IMR-90 (cell line): ENCODE data around the gene PTPRH. TPM values are rescaled to one million over a fixed set of nuclear protein-coding genes. Genes with fewer than 3 reads are reported as not detected.

Experiments
- ATAC-seq: fragments of 200-7000 bp; cut with Tn5 transposase; 2 replicates; pipeline ENCODE4 v1.9.1; 2020; ENCODE audit warnings: low read depth, mild to moderate bottlenecking, moderate library complexity
- BruUV-seq: library from RNA; stranded (reverse); fragments of 400-500 nt; replicated peaks from 2 replicates; lab custom pipeline; 2021; lab: Mats Ljungman, UMichigan
- CTCF ChIA-PET: fragments of 300-600 bp; formaldehyde crosslinking; extraction: SDS; loops from one replicate; lab custom pipeline; 2021; ENCODE audit warnings: antibody characterized with exemption; lab: Yijun Ruan, JAX
- POLR2A ChIA-PET: fragments of 300-600 bp; sonication (Branson Sonifier 250); formaldehyde crosslinking; loops from one replicate; lab custom pipeline; 2022; ENCODE audit warnings: antibody characterized with exemption; ENCODE audit not compliant: unreplicated experiment; lab: Charles Lee
- DNase-seq: peaks from one replicate; pipeline ENCODE4 v3.0.0; 2013
- H2AFZ ChIP-seq: replicated peaks from 2 replicates; pipeline ENCODE3; 2013; ENCODE audit warnings: low read length, mild to moderate bottlenecking; ENCODE audit not compliant: poor library complexity
- H2AK5ac ChIP-seq: 2 replicates; pipeline ENCODE4 v1.6.1; 2013; ENCODE audit warnings: low read depth, low read length, inconsistent platforms
- H2AK9ac ChIP-seq: replicated peaks from 2 replicates; pipeline ENCODE3; 2013; ENCODE audit warnings: mild to moderate bottlenecking, low read depth, low read length, moderate library complexity; ENCODE audit not compliant: poor library complexity
- H2BK120ac ChIP-seq: 2 replicates; pipeline ENCODE4 v1.6.1; 2013; ENCODE audit warnings: low read depth, low read length, inconsistent platforms
- H2BK15ac ChIP-seq: 3 replicates; pipeline ENCODE4 v1.6.1; 2013; ENCODE audit warnings: low read depth, low read length, inconsistent platforms
- H2BK20ac ChIP-seq: 2 replicates; pipeline ENCODE4 v1.6.1; 2013; ENCODE audit warnings: low read depth, mild to moderate bottlenecking, inconsistent platforms, low read length, moderate library complexity
- H2BK5ac ChIP-seq: 2 replicates; pipeline ENCODE4 v1.6.1; 2013; ENCODE audit warnings: mild to moderate bottlenecking, low read depth, low read length, inconsistent platforms; ENCODE audit not compliant: poor library complexity, severe bottlenecking
- H3K14ac ChIP-seq: replicated peaks from 2 replicates; pipeline ENCODE4 v1.6.1; 2013; ENCODE audit warnings: low read depth, low read length, inconsistent platforms
- H3K18ac ChIP-seq: 2 replicates; pipeline ENCODE4 v1.6.1; 2013; ENCODE audit warnings: low read depth, low read length, control low read depth
- H3K23ac ChIP-seq: 2 replicates; pipeline ENCODE4 v1.6.1; 2013; ENCODE audit warnings: low read depth, low read length, inconsistent platforms
- H3K27ac ChIP-seq: 2 replicates; pipeline ENCODE4 v1.5.1; 2013; ENCODE audit warnings: mild to moderate bottlenecking, control low read depth, low read length; ENCODE audit not compliant: insufficient read depth
- H3K27me3 ChIP-seq: 2 replicates; pipeline ENCODE4 v1.6.1; 2013; ENCODE audit warnings: low read length; ENCODE audit not compliant: control insufficient read depth, insufficient read depth
- H3K36me3 ChIP-seq: 2 replicates; pipeline ENCODE4 v1.6.1; 2013; ENCODE audit warnings: low read length, mixed read lengths; ENCODE audit not compliant: control insufficient read depth, insufficient read depth
- H3K4ac ChIP-seq: 2 replicates; pipeline ENCODE4 v1.6.1; 2013; ENCODE audit warnings: low read depth, low read length, inconsistent platforms
- H3K4me1 ChIP-seq: 2 replicates; pipeline ENCODE4 v1.6.1; 2013; ENCODE audit warnings: low read length, mixed read lengths; ENCODE audit not compliant: control insufficient read depth, insufficient read depth
- H3K4me2 ChIP-seq: 2 replicates; pipeline ENCODE4 v1.6.1; 2013; ENCODE audit warnings: low read depth, mild to moderate bottlenecking, control low read depth, low read length, moderate library complexity
- H3K4me3 ChIP-seq: 2 replicates; pipeline ENCODE4 v1.5.1; 2013; ENCODE audit warnings: low read depth, mild to moderate bottlenecking, control low read depth, low read length, moderate library complexity; ENCODE audit not compliant: insufficient read depth
- H3K56ac ChIP-seq: 2 replicates; pipeline ENCODE4 v1.6.1; 2013; ENCODE audit warnings: low read length, inconsistent platforms; ENCODE audit not compliant: insufficient read depth; ENCODE audit errors: extremely low read depth
- H3K79me1 ChIP-seq, 2 experiments: 2 replicates each; pipeline ENCODE4 v1.6.1; 2013; ENCODE audit warnings: low read length in 2 of 2, inconsistent platforms in 1 of 2, low read depth in 1 of 2
- H3K9ac ChIP-seq: 2 replicates; pipeline ENCODE4 v1.6.1; 2013; ENCODE audit warnings: low read depth, low read length, control low read depth
- H3K9me1 ChIP-seq: 2 replicates; pipeline ENCODE4 v1.6.1; 2013; ENCODE audit warnings: low read length, inconsistent platforms; ENCODE audit not compliant: insufficient read depth
- H3K9me3 ChIP-seq: 2 replicates; pipeline ENCODE4 v1.6.1; 2013; ENCODE audit warnings: low read length; ENCODE audit not compliant: control insufficient read depth, insufficient read depth
- H4K20me1 ChIP-seq: 2 replicates; pipeline ENCODE4 v1.6.1; 2013; ENCODE audit warnings: low read length, inconsistent platforms; ENCODE audit not compliant: insufficient read depth
- H4K5ac ChIP-seq: 2 replicates; pipeline ENCODE4 v1.6.1; 2013; ENCODE audit warnings: mild to moderate bottlenecking, low read depth, low read length, control low read depth
- H4K8ac ChIP-seq, 2 experiments: 2 replicates each; pipeline ENCODE4 v1.6.1; 2013; ENCODE audit warnings: low read depth in 2 of 2, low read length in 2 of 2, control low read depth in 1 of 2, inconsistent platforms in 1 of 2
- H4K91ac ChIP-seq: 2 replicates; pipeline ENCODE4 v1.6.1; 2013; ENCODE audit warnings: low read depth, low read length, inconsistent platforms; ENCODE audit not compliant: insufficient read depth
- CEBPB ChIP-seq: IDR thresholded peaks from 2 replicates; pipeline ENCODE4 v1.6.1; 2012; ENCODE audit warnings: low read depth, low read length, improper control_type of control experiment
- CHD1 ChIP-seq: IDR thresholded peaks from 2 replicates; pipeline ENCODE4 v1.6.1; 2012; ENCODE audit warnings: low read depth, low read length, improper control_type of control experiment
- MAFK ChIP-seq: IDR thresholded peaks from 2 replicates; pipeline ENCODE4 v1.6.1; 2012; ENCODE audit warnings: low read depth, low read length, improper control_type of control experiment
- MAZ ChIP-seq: IDR thresholded peaks from 2 replicates; pipeline ENCODE4 v1.6.1; 2012; ENCODE audit warnings: low read depth, mild to moderate bottlenecking, low read length, improper control_type of control experiment, moderate library complexity, borderline replicate concordance
- MXI1 ChIP-seq: IDR thresholded peaks from 2 replicates; pipeline ENCODE4 v1.6.1; 2012; ENCODE audit warnings: low read depth, mild to moderate bottlenecking, low read length, moderate library complexity, borderline replicate concordance
- NFE2L2 ChIP-seq: fragments of 150-350 bp; IDR thresholded peaks from 2 replicates; pipeline ENCODE4 v1.6.1; 2016; ENCODE audit warnings: low read depth, mild to moderate bottlenecking, low read length
- POLR2A ChIP-seq: IDR thresholded peaks from 2 replicates; pipeline ENCODE4 v1.6.1; 2012; ENCODE audit warnings: mild to moderate bottlenecking, low read depth, low read length
- SMC3 ChIP-seq: fragments of 150-350 bp; IDR thresholded peaks from 2 replicates; pipeline ENCODE4 v1.6.1; 2016; ENCODE audit warnings: low read depth, mild to moderate bottlenecking, antibody characterized with exemption, low read length, moderate library complexity
- WGBS, 2 experiments: methylation state at CpG; one replicate each; pipeline versions ENCODE4 v1.1.5 to v1.1.7; 2013; ENCODE audit warnings: missing lambda C conversion rate in 2 of 2; ENCODE audit not compliant: insufficient read length in 1 of 2; ENCODE audit errors: extremely low coverage in 2 of 2; 5-methylcytosine and 5-hydroxymethylcytosine counted together
- dilution Hi-C: fragments of 300-500 bp; cut with HindIII; formaldehyde crosslinking; loops from one replicate; pipeline ENCODE4 v1.14.3; 2018; ENCODE audit warnings: low sequenced_read_pairs; ENCODE audit not compliant: unreplicated experiment
- in situ Hi-C: fragments of 300-500 bp; cut with MboI; formaldehyde crosslinking; loops from 3 replicates; pipeline ENCODE4 v1.14.3; 2019; ENCODE audit warnings: low sequenced_read_pairs, inconsistent platforms, mixed read lengths
- intact Hi-C: fragments of 100-400 bp; cut with micrococcal nuclease; formaldehyde crosslinking; loops from 2 replicates; pipeline ENCODE4 v1.10.0; 2022
- polyA plus RNA-seq, 3 experiments: library from polyadenylated mRNA; depleted of rRNA; stranded (reverse); fragments of >200 nt; gene quantifications; 2 replicates each; pipeline ENCODE4 v1.2.3, GENCODE V29; 2012; ENCODE audit warnings: low replicate concordance in 1 of 3
- total RNA-seq: library from RNA; depleted of rRNA; stranded (reverse); fragments of >200 nt; gene quantifications from 2 replicates; pipeline ENCODE4 v1.2.3, GENCODE V29; 2012
- TF ChIP-seq, protein P1 (sequence below): conservative IDR thresholded peaks from 2 replicates; pipeline ENCODE4 v1.5.1; 2012; ENCODE audit warnings: mild to moderate bottlenecking, low read depth, low read length, improper control_type of control experiment
- TF ChIP-seq, protein P2 (sequence below): fragments of 150-350 bp; IDR thresholded peaks from 2 replicates; pipeline ENCODE4 v1.6.1; 2016; ENCODE audit warnings: low read depth, mild to moderate bottlenecking, low read length, moderate library complexity, borderline replicate concordance

PTPRH gene
- total and polyA plus RNA-seq, 2 of the 4 experiments (the other 2 are of a cell fraction), result 1.3 to 3.4 TPM

DNA sequence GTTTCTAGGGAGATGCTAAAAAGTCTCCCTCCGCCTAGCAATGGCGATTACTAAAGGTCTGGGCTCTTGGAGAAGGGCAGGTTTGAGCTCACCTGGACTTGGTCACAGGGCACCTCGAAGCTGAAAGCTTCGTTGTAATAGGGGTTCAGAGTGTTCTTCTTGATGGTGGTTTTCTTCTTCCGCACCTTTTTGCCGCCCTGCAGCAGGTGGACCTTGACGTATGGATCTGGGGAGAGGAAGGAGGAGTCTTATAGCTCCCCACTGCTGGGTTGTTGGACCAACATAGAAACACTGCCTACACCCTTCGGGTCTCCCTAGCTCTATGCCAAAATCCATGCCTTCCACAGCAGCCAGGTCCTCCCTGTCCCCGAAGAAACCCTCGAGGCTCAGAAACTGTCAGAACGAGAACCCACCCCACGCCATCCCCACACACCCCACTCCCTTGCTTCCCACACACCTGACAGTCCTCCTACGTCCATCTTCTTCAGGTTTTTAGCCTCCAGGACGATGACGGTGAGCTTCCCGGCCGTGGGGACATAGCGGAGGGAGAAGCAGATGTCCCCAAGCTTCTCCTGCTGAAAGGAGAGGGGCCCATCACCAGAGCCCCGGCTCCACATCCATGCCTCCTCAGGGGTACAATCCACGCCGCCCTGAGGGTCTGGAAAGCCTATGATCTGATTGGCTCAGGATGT is 34.7 kb downstream of the PTPRH start:
- no peak overlapping the region for H2AK5ac ChIP-seq
- ATAC-seq (no peak), DNase-seq (no peak)
- H3K36me3 ChIP-seq, result no peaks in the 10 kb centered on the region
- 74% methylated on average over 7 of the region's 21 CpGs; no CpG with 5 or more reads in 1 of the 2 experiments for WGBS, 2 experiments
- H3K27ac ChIP-seq, result no peak overlapping the region
- no peak overlapping the region for H2AK9ac ChIP-seq
- intact Hi-C loops (no loop called here), in situ Hi-C loops (no loop called here), dilution Hi-C loops (no loop called here)
- POLR2A ChIA-PET, result no interaction called here
- no peaks in the 10 kb centered on the region for H3K9me3 ChIP-seq
- no peak overlapping the region for H3K56ac ChIP-seq
- BruUV-seq, result no TSS peak
- no peak overlapping the region for H2BK20ac ChIP-seq
- TF ChIP-seq CHD1, result no peak
- no peak for TF ChIP-seq POLR2A
- no peak for TF ChIP-seq MAZ
- TF ChIP-seq MXI1, result no peak
- TF ChIP-seq, protein P1, sequence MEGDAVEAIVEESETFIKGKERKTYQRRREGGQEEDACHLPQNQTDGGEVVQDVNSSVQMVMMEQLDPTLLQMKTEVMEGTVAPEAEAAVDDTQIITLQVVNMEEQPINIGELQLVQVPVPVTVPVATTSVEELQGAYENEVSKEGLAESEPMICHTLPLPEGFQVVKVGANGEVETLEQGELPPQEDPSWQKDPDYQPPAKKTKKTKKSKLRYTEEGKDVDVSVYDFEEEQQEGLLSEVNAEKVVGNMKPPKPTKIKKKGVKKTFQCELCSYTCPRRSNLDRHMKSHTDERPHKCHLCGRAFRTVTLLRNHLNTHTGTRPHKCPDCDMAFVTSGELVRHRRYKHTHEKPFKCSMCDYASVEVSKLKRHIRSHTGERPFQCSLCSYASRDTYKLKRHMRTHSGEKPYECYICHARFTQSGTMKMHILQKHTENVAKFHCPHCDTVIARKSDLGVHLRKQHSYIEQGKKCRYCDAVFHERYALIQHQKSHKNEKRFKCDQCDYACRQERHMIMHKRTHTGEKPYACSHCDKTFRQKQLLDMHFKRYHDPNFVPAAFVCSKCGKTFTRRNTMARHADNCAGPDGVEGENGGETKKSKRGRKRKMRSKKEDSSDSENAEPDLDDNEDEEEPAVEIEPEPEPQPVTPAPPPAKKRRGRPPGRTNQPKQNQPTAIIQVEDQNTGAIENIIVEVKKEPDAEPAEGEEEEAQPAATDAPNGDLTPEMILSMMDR, result no peak
- TF ChIP-seq, protein P2, sequence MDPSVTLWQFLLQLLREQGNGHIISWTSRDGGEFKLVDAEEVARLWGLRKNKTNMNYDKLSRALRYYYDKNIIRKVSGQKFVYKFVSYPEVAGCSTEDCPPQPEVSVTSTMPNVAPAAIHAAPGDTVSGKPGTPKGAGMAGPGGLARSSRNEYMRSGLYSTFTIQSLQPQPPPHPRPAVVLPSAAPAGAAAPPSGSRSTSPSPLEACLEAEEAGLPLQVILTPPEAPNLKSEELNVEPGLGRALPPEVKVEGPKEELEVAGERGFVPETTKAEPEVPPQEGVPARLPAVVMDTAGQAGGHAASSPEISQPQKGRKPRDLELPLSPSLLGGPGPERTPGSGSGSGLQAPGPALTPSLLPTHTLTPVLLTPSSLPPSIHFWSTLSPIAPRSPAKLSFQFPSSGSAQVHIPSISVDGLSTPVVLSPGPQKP, result no peak
- no peak for TF ChIP-seq NFE2L2
- TF ChIP-seq CEBPB, result no peak
- no peak for TF ChIP-seq MAFK
- no peak for TF ChIP-seq SMC3
- H3K4me2 ChIP-seq, result no peak overlapping the region
- no peak overlapping the region for H3K4ac ChIP-seq
- CTCF ChIA-PET, result no interaction called here
- no peaks in the 10 kb centered on the region for H3K9me1 ChIP-seq
- H3K9ac ChIP-seq, result no peak overlapping the region
- H3K23ac ChIP-seq, result no peak overlapping the region
- peaks cover 5% of the 10 kb centered on the region for H4K20me1 ChIP-seq
- H4K5ac ChIP-seq, result no peak overlapping the region
- H4K91ac ChIP-seq, result no peak overlapping the region
- H2BK5ac ChIP-seq, result no peak overlapping the region
- H3K4me3 ChIP-seq, result no peak overlapping the region
- H2BK15ac ChIP-seq, result no peak overlapping the region
- H3K27me3 ChIP-seq, result peaks cover 16% of the 10 kb centered on the region
- H4K8ac ChIP-seq, result no peak overlapping the region
- peaks cover 4% of the 10 kb centered on the region for H3K4me1 ChIP-seq
- H2BK120ac ChIP-seq, result no peak overlapping the region
- H3K18ac ChIP-seq, result no peak overlapping the region
- no peak overlapping the region for H3K14ac ChIP-seq
- H3K79me1 ChIP-seq, result no peaks in the 10 kb centered on the region
- H2AFZ ChIP-seq, result peak overlapping the region; percentile 46
